Osteocyte (in vitro differentiated cells): ENCODE measurements around the gene ZNF35. TPM values are rescaled to one million over a fixed set of nuclear protein-coding genes. Genes with fewer than 3 reads are reported as not detected.
A peak's percentile ranks its signal among the peaks of the same experiment; 100 is the strongest.

ENCODE experiments used
- DNase-seq: peaks from one replicate; pipeline ENCODE4 v3.0.0; 2021; ENCODE audit warnings: mixed read lengths; ENCODE audit not compliant: unreplicated experiment; ENCODE audit errors: extremely low spot score
- H3K27ac Mint-ChIP-seq: one replicate; pipeline ENCODE4 v1.8.0; 2021; ENCODE audit warnings: mild to moderate bottlenecking, mixed read lengths; ENCODE audit not compliant: unreplicated experiment
- H3K27me3 Mint-ChIP-seq: one replicate; pipeline ENCODE4 v1.8.0; 2021; ENCODE audit warnings: mixed read lengths; ENCODE audit not compliant: unreplicated experiment
- H3K36me3 Mint-ChIP-seq: one replicate; pipeline ENCODE4 v1.8.0; 2021; ENCODE audit warnings: mixed read lengths; ENCODE audit not compliant: unreplicated experiment
- H3K4me1 Mint-ChIP-seq: one replicate; pipeline ENCODE4 v1.8.0; 2021; ENCODE audit warnings: mixed read lengths; ENCODE audit not compliant: unreplicated experiment
- H3K4me3 Mint-ChIP-seq: one replicate; pipeline ENCODE4 v1.8.0; 2021; ENCODE audit warnings: mild to moderate bottlenecking, moderate library complexity, mixed read lengths; ENCODE audit not compliant: unreplicated experiment
- H3K9me3 Mint-ChIP-seq: one replicate; pipeline ENCODE4 v1.8.0; 2021; ENCODE audit warnings: mixed read lengths; ENCODE audit not compliant: unreplicated experiment
- CTCF ChIP-seq: fragments of 200-600 bp; sonication (generic); IDR thresholded peaks from 2 replicates; pipeline ENCODE4 v1.5.0; 2021; ENCODE audit warnings: antibody characterized with exemption, mild to moderate bottlenecking, moderate library complexity
- long read RNA-seq: library from polyadenylated mRNA; unstranded; transcript quantifications from one replicate; pipeline ENCODE4 v2.0.0, GENCODE V29; 2021
- total RNA-seq: library from RNA; stranded (reverse); gene quantifications from 2 replicates; pipeline ENCODE4 v1.2.1, GENCODE V29; 2021

Gene ZNF35
- total RNA-seq: 13.7 and 13.9 TPM in 2 replicates
- long read RNA-seq, transcript ZNF35-202 (4 exons, 2,661 nt): major isoform, 23 of 44 reads
- long read RNA-seq, transcript ZNF35-201 (3 exons, 2,503 nt): minor isoform, 9 of 44 reads
- long read RNA-seq, partial matches to known transcripts: 0 of 44 reads
- long read RNA-seq, other reads (novel, unspliced or antisense): 8 of 44 reads

- H3K4me1 Mint-ChIP-seq: peaks cover 20% of the 10 kb centered on the region
- H3K36me3 Mint-ChIP-seq: peaks cover 38% of the 10 kb centered on the region
- peak within 1 kb of the TSS; percentile 83 for H3K27ac Mint-ChIP-seq
- no peaks in the 10 kb centered on the region for H3K27me3 Mint-ChIP-seq
- no peak for TF ChIP-seq CTCF
- H3K4me3 Mint-ChIP-seq: peak within 1 kb of the TSS; percentile 93
- H3K9me3 Mint-ChIP-seq: peaks cover 5% of the 10 kb centered on the region
- DNase-seq: peak; percentile 89
Measured at GRCh38 chr3:44648564-44649229, at the start of gene ZNF35. Gene ZNF35, plus strand, starts transcription at chr3:44648732. Its CDS starts 2,336 bp downstream, at chr3:44651068.

GRCh38 chr3:44601749-44602148, 46.8 kb upstream of the ZNF35 start:
- H3K36me3 Mint-ChIP-seq: peaks cover 66% of the 10 kb centered on the region
- no peaks in the 10 kb centered on the region for H3K4me1 Mint-ChIP-seq
- H3K4me3 Mint-ChIP-seq: no peak overlapping the region
- H3K27ac Mint-ChIP-seq: no peak overlapping the region
- no peak for TF ChIP-seq CTCF
- H3K9me3 Mint-ChIP-seq: peaks cover 57% of the 10 kb centered on the region
- no peaks in the 10 kb centered on the region for H3K27me3 Mint-ChIP-seq
- DNase-seq: no peak

GRCh38 chr3:44612678-44613077, 35.9 kb upstream of the ZNF35 start:
- Mint-ChIP-seq H3K36me3 (peaks cover 16% of the 10 kb centered on the region), H3K27ac (no peak overlapping the region), H3K4me1 (no peaks in the 10 kb centered on the region), H3K4me3 (no peak overlapping the region), H3K9me3 (peaks cover 21% of the 10 kb centered on the region), H3K27me3 (no peaks in the 10 kb centered on the region)
- DNase-seq: no peak
- TF ChIP-seq CTCF: no peak

GRCh38 chr3:44624749-44625480, 23.6 kb upstream of the ZNF35 start, which contains the start of gene ZNF197:
Gene ZNF197, plus strand, starts transcription at chr3:44625036. Its CDS starts 4,119 bp downstream, at chr3:44629155.
- peak; percentile 16 for TF ChIP-seq CTCF
- peak within 1 kb of the TSS; percentile 89 for H3K4me3 Mint-ChIP-seq
- H3K9me3 Mint-ChIP-seq: no peaks in the 10 kb centered on the region
- peak within 1 kb of the TSS; percentile 93 for H3K27ac Mint-ChIP-seq
- no peaks in the 10 kb centered on the region for H3K27me3 Mint-ChIP-seq
- peak; percentile 92 for DNase-seq
- H3K4me1 Mint-ChIP-seq: peaks cover 29% of the 10 kb centered on the region
- peaks cover 15% of the 10 kb centered on the region for H3K36me3 Mint-ChIP-seq

- Mint-ChIP-seq H3K27ac (no peak overlapping the region), H3K27me3 (no peaks in the 10 kb centered on the region), H3K36me3 (peaks cover 26% of the 10 kb centered on the region), H3K9me3 (no peaks in the 10 kb centered on the region), H3K4me3 (no peak overlapping the region), H3K4me1 (peaks cover 26% of the 10 kb centered on the region)
- DNase-seq: no peak
- TF ChIP-seq CTCF: no peak
Measured at GRCh38 chr3:44628716-44629115, 19.8 kb upstream of the ZNF35 start.
